Hepatocyte (in vitro differentiated cells): ENCODE data around the gene FLOT1. TPM values are rescaled to one million over a fixed set of nuclear protein-coding genes. Genes with fewer than 3 reads are reported as not detected.

Experiments
- DNase-seq: peaks from one replicate; pipeline ENCODE4 v3.0.0-alpha.2; 2016; ENCODE audit warnings: low spot score
- H2AFZ ChIP-seq: fragments of 200-600 bp; sonication (generic); 2 replicates; pipeline ENCODE4 v1.6.0; 2016; ENCODE audit warnings: antibody characterized with exemption, mild to moderate bottlenecking
- H3K27ac ChIP-seq: fragments of 200-600 bp; sonication (generic); 2 replicates; pipeline ENCODE4 v1.5.1; 2016; ENCODE audit warnings: mild to moderate bottlenecking
- H3K27me3 ChIP-seq: fragments of 200-600 bp; sonication (generic); 2 replicates; pipeline ENCODE4 v1.6.1; 2016
- H3K36me3 ChIP-seq: fragments of 200-600 bp; sonication (generic); replicated peaks from 2 replicates; pipeline ENCODE4 v1.5.1; 2016; ENCODE audit warnings: low read depth; ENCODE audit not compliant: insufficient read depth
- H3K4me1 ChIP-seq: fragments of 200-600 bp; sonication (generic); 2 replicates; pipeline ENCODE4 v1.5.1; 2016; ENCODE audit warnings: mild to moderate bottlenecking, moderate library complexity; ENCODE audit not compliant: insufficient read depth
- H3K4me2 ChIP-seq: fragments of 200-600 bp; sonication (generic); 2 replicates; pipeline ENCODE4 v1.6.0; 2016
- H3K4me3 ChIP-seq: fragments of 200-600 bp; sonication (generic); 2 replicates; pipeline ENCODE4 v1.5.1; 2016; ENCODE audit warnings: mild to moderate bottlenecking
- H3K79me2 ChIP-seq: fragments of 200-600 bp; sonication (generic); 2 replicates; pipeline ENCODE4 v1.6.0; 2017; ENCODE audit warnings: mild to moderate bottlenecking
- H3K9me2 ChIP-seq: fragments of 200-600 bp; sonication (generic); replicated peaks from 2 replicates; pipeline ENCODE4 v1.6.0; 2017; ENCODE audit warnings: mild to moderate bottlenecking; ENCODE audit not compliant: insufficient read depth
- H3K9me3 ChIP-seq: fragments of 200-600 bp; sonication (generic); 2 replicates; pipeline ENCODE4 v1.5.1; 2016; ENCODE audit warnings: low read depth, mild to moderate bottlenecking
- H4K20me1 ChIP-seq: fragments of 200-600 bp; sonication (generic); 2 replicates; pipeline ENCODE4 v1.6.0; 2016; ENCODE audit warnings: mild to moderate bottlenecking; ENCODE audit not compliant: insufficient read depth, poor library complexity, severe bottlenecking
- EZH2 ChIP-seq: fragments of 200-600 bp; sonication (generic); IDR thresholded peaks from 2 replicates; pipeline ENCODE4 v1.6.1; 2016; ENCODE audit warnings: antibody characterized with exemption, mild to moderate bottlenecking, borderline replicate concordance
- EZH2phosphoT487 ChIP-seq: fragments of 200-600 bp; sonication (generic); IDR thresholded peaks from one replicate; pipeline ENCODE4 v1.6.1; 2018; ENCODE audit warnings: antibody characterized with exemption, mild to moderate bottlenecking, low read depth, moderate library complexity; ENCODE audit not compliant: unreplicated experiment, severe bottlenecking
- WGBS: methylation state at CpG from one replicate; pipeline ENCODE4 v1.1.6; 2016; ENCODE audit warnings: low lambda C conversion rate; ENCODE audit errors: missing lambda C conversion rate; 5-methylcytosine and 5-hydroxymethylcytosine counted together
- polyA plus RNA-seq: library from polyadenylated mRNA; unstranded; fragments of >200 nt; fragmentation: Nextera tagmentation; extraction: Ambion mirVana; gene quantifications from 2 replicates; pipeline ENCODE4 v1.2.1, GENCODE V29; 2016
- total RNA-seq: library from RNA; depleted of rRNA; stranded (reverse); fragments of >200 nt; gene quantifications from 2 replicates; pipeline ENCODE4 v1.2.3, GENCODE V29; 2014
- TF ChIP-seq, protein P1 (sequence below): fragments of 200-600 bp; sonication (generic); IDR thresholded peaks from 2 replicates; pipeline ENCODE4 v1.5.1; 2016; ENCODE audit warnings: antibody characterized with exemption, mild to moderate bottlenecking; ENCODE audit not compliant: poor library complexity

FLOT1 gene
- total and polyA plus RNA-seq, 2 experiments from 2014 or later: 93.5 to 144 TPM

DNA sequence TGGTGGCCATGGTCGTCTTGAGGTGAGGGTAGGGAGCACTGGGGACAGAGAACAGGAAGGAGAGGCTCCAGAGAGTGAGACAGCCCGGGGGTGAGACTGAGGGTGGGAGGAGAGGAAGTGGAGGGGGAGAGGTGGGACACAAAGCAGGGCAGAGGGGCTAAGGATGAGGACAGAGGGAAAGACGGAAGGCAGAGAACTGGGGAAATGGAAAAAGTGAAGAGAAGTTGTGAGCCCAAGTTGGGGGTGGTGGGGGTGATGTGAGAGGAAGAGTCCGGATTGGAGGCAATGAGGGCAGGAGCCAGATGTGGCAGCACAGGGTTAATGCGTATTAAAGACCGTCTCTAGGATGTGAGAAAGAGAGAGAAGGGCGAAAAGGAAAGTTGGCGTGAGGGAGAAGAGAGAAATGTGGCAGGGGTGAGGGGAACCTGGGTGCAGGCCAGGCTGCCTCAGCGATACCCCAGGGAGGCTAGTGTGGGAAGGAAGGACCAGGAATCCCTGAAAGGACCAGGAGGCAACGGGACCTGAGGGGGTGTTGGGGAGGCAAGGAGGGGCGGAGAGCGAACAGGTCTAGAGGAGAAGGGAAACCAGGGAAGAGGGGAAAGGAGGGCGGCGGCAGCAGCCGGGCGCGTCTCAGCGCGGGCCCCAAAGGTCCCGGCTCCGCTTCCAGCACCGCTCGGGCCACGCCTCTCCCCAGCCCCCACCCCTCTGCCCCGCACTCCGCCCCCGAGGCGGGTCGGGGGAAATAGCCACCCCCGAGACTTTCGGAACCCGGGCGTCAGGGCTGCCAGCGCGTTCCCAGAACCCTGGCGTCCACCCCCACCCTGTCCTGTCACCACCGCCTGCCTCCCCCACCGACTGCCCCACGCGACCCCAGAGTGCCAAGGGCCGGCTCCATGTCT, 56.2 kb downstream of the FLOT1 start, which contains the start of gene PPP1R18:
Gene PPP1R18 (minus strand): TSS at position 637 of the 899 bp plus-strand sequence. CDS start 627 bp downstream, at position 10.
- TF ChIP-seq, protein P1, sequence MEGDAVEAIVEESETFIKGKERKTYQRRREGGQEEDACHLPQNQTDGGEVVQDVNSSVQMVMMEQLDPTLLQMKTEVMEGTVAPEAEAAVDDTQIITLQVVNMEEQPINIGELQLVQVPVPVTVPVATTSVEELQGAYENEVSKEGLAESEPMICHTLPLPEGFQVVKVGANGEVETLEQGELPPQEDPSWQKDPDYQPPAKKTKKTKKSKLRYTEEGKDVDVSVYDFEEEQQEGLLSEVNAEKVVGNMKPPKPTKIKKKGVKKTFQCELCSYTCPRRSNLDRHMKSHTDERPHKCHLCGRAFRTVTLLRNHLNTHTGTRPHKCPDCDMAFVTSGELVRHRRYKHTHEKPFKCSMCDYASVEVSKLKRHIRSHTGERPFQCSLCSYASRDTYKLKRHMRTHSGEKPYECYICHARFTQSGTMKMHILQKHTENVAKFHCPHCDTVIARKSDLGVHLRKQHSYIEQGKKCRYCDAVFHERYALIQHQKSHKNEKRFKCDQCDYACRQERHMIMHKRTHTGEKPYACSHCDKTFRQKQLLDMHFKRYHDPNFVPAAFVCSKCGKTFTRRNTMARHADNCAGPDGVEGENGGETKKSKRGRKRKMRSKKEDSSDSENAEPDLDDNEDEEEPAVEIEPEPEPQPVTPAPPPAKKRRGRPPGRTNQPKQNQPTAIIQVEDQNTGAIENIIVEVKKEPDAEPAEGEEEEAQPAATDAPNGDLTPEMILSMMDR: no peak
- TF ChIP-seq EZH2: no peak
- TF ChIP-seq EZH2phosphoT487: no peak
- Histone ChIP-seq H3K4me2 (peak within 1 kb of the TSS; percentile 93), H3K27ac (peak within 1 kb of the TSS; percentile 98), H2AFZ (peak within 1 kb of the TSS; percentile 86), H4K20me1 (peaks cover 4% of the 10 kb centered on the region), H3K4me3 (peak within 1 kb of the TSS; percentile 94), H3K4me1 (peaks cover 46% of the 10 kb centered on the region), H3K79me2 (peaks cover 68% of the 10 kb centered on the region), H3K36me3 (no peaks in the 10 kb centered on the region), H3K27me3 (no peaks in the 10 kb centered on the region), H3K9me3 (no peaks in the 10 kb centered on the region), H3K9me2 (no peaks in the 10 kb centered on the region)
- WGBS: 10% methylated on average over 13 of the region's 41 CpGs
- DNase-seq: peak; percentile 83

DNA sequence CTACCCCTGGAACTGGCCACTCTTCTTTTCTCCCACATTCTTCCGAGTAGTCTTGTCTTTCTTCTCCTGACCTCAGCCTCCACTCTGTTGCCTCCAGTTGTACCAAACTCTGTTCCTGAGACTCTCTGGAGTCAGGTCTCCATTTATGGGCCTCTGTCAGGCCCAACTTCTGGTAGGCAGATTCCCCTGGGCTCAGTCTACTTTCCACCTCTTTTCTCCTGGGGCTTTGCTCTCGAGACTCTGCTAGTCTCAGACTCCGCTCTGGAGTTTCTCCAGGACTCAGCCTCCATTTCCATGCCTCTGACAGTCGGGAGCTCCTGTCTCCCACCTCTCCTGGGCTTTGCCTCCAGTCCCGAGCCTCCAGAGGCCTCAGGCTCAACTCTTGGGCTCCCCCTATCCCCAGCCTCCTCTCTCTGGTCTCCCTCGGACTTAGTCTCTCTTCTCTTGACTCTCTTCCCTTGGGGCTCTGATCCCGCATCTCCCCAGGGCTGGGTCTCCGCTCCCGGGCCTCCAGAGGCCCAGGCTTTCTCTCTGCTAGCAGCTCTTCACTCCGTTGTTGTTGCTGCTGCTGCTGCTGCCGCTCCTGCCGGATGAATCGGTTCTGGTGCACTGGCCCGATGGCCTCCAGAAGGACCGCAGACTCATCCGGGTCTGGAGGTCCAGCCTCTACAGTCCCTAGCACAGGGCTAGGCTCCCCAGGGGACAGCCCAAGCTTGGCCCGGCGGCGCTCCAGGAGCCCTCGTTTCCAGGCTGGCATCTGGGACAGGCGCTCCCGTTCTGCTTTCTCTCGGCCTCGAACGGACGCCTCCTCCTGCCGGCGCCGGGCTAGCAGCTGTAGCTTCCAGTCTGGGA, 57.1 kb downstream of the FLOT1 start:
- no peaks in the 10 kb centered on the region for H3K9me3 ChIP-seq
- no peak overlapping the region for H2AFZ ChIP-seq
- no peaks in the 10 kb centered on the region for H3K36me3 ChIP-seq
- H4K20me1 ChIP-seq: peaks cover 4% of the 10 kb centered on the region
- H3K4me2 ChIP-seq: peak overlapping the region; percentile 93
- no peak for DNase-seq
- H3K27me3 ChIP-seq: no peaks in the 10 kb centered on the region
- H3K4me3 ChIP-seq: no peak overlapping the region
- peaks cover 72% of the 10 kb centered on the region for H3K79me2 ChIP-seq
- H3K27ac ChIP-seq: peak overlapping the region; percentile 98
- no peak for TF ChIP-seq EZH2phosphoT487
- TF ChIP-seq EZH2: no peak
- TF ChIP-seq, protein P1: no peak
- H3K4me1 ChIP-seq: peaks cover 46% of the 10 kb centered on the region
- no peaks in the 10 kb centered on the region for H3K9me2 ChIP-seq
- 70% methylated on average over 29 of the region's 29 CpGs for WGBS

DNA sequence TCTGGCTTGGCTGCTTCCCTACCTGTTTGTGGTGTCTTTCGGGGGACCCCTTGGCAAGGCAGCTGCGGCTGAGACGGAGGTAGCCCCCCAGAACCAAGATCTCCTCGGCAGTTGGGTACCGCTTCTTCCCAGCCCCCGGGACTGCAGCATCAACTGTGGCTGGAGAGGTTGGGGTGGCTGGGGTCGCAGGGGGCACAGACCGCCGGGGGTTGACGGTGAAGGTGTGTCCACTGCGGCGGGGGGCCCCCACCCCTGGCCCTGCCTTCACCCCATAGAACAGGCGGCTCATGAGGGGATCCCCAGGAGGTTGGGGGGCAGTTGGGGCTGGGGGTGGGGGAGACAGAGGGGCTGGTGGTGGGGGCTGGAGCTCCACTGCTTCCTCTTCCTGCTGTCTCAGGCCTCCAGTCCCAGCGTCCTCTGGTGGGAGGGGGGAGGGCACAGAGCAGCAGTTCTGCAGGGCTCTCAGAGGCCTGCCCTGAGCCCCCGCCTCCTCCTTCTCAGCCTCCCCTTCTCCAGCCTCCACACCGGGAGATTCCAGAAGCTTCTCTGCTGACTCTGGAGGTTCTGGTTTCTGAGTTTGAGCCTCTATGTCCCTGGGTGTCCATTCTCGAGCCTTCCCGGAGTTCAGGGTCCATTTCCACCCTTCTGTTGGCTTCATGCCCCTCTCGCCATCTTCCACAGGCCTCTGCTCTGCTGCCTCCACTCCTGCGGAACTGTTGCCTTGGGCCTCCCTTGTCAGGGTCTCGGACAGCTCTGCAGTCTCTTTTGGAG, 57.9 kb downstream of the FLOT1 start:
- no peaks in the 10 kb centered on the region for H3K9me3 ChIP-seq
- no peaks in the 10 kb centered on the region for H3K36me3 ChIP-seq
- H3K27ac ChIP-seq: peak overlapping the region; percentile 98
- H2AFZ ChIP-seq: no peak overlapping the region
- peaks cover 46% of the 10 kb centered on the region for H3K4me1 ChIP-seq
- TF ChIP-seq EZH2phosphoT487 (no peak), EZH2 (no peak)
- TF ChIP-seq, protein P1: no peak
- no peaks in the 10 kb centered on the region for H3K27me3 ChIP-seq
- no peak overlapping the region for H3K4me3 ChIP-seq
- no peaks in the 10 kb centered on the region for H3K9me2 ChIP-seq
- peaks cover 4% of the 10 kb centered on the region for H4K20me1 ChIP-seq
- H3K79me2 ChIP-seq: peaks cover 72% of the 10 kb centered on the region
- peak overlapping the region; percentile 93 for H3K4me2 ChIP-seq
- WGBS: 87% methylated on average over 13 of the region's 21 CpGs
- DNase-seq: no peak
